GM10266 (cell line): ENCODE results near the gene TLE7.

Experiments
- DNase-seq: peaks from one replicate; pipeline ENCODE4 v3.0.0; 2012; ENCODE audit errors: extremely low spot score
- TF ChIP-seq, protein P1 (sequence below): IDR thresholded peaks from 2 replicates; pipeline ENCODE4 v1.5.1; 2012; ENCODE audit warnings: mild to moderate bottlenecking, low read depth; ENCODE audit not compliant: control insufficient read depth, insufficient read depth; ENCODE audit errors: missing control alignments

TLE7 gene

DNA sequence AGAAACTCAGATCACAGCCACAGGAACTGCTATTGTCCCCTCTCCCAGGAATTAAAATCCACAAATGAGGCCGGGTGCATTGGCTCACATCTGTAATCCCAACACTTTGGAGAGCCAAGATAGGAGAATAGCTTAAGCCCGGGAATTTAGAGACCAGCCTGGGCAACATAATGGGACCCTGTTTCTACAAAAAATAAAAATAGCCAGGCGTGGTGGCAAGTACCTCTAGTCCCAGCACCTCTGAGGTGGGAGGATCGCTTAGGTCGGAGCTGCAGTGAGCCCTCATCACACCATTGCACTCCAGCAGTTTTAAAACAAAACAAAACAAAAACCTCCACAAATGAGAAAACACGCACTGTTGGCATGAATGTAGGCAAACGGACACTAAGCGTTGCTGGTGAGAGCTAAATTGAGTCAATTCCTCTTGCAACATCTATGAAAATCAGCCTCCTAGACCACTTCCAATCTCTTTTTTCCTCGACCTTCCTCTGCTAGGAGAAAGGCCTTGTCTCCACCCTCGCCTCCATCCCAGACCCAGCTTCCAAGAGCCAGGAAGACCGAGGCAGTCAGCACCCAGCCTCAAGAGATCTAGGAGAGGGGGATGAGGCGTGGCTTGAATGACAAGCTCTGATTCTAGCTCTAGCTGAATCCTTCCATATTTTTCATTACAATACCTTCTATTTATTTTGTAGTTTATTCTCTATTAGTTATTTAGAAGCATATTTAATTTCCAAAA, 14.8 kb downstream of the TLE7 start:
- no peak for DNase-seq
- TF ChIP-seq, protein P1, sequence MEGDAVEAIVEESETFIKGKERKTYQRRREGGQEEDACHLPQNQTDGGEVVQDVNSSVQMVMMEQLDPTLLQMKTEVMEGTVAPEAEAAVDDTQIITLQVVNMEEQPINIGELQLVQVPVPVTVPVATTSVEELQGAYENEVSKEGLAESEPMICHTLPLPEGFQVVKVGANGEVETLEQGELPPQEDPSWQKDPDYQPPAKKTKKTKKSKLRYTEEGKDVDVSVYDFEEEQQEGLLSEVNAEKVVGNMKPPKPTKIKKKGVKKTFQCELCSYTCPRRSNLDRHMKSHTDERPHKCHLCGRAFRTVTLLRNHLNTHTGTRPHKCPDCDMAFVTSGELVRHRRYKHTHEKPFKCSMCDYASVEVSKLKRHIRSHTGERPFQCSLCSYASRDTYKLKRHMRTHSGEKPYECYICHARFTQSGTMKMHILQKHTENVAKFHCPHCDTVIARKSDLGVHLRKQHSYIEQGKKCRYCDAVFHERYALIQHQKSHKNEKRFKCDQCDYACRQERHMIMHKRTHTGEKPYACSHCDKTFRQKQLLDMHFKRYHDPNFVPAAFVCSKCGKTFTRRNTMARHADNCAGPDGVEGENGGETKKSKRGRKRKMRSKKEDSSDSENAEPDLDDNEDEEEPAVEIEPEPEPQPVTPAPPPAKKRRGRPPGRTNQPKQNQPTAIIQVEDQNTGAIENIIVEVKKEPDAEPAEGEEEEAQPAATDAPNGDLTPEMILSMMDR: no peak

DNA sequence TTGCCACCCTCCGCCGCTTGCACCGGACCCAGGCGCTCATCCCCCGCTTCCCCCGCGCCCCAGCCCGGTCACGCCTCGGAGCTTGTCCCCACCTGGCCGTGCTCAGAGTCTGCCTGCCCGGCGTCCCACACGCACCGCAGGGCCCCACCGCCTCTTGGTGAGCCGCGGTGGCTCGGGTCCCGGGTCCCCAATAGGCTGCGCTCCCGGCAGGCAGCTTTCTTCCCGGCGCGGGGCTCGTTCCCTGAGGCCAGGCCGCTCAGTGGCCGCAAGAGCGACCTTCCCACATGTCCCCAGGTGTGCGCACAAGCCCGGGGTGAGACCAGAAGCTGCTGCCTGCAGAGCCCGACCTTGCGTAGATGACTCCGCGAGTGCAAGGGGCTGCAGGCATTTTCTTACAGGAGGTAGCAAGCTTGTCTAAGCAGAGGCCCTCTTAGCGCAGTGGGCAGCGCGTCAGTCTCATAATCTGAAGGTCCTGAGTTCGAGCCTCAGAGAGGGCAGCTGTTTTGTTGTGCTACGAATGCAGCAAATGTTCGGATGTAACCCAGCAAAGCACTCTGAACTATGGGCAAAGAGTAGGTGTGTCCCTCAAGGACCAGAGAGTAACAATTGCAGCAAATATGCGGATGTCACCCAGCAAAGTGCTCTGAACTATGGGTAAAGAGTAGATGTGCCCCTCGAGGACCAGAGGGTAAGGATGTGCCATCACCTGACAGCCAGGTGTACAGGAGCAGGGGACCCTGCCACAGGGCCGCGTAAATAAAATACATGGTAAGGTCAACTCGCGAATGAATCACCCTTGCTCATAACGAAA, 15.6 kb downstream of the TLE7 start:
- TF ChIP-seq, protein P1: no peak
- peak; percentile 60 for DNase-seq

DNA sequence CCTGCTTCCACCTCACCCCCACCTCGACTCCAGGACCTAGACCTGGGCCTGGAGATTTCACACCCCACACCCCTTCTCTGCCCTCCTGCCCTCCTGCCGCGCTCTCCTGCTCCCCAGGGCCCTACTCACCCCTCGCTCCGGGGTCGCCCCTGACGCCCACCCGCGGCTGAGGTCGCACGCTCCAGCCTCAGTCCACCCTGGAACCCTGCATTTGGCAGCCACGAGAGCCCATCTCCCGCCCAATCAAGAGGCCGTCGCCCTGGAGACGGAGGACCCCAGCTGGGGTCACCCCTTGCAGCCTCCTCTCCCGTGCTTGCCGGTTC, 16.1 kb downstream of the TLE7 start:
- TF ChIP-seq, protein P1: no peak
- DNase-seq: no peak

DNA sequence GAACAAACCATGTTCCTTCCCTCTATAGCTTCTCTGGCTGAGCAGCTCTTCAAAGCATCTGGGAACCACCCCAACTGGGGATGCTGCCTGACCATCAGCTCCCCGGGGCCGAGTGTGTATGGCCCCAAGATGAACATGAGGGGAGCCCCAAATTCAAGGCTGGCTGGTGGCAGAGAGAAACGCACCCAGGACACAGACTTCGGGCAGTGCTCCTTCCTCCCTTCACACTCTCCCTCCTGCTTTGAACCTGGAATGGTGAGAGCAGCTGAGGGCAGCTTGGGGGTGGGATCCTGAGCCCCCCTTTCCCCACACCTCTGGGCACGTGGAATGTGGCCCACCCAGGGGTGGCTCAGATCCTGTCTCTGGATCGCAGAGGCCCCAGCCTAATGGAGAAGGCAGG, 17.2 kb downstream of the TLE7 start:
- DNase-seq: no peak
- TF ChIP-seq, protein P1: no peak

DNA sequence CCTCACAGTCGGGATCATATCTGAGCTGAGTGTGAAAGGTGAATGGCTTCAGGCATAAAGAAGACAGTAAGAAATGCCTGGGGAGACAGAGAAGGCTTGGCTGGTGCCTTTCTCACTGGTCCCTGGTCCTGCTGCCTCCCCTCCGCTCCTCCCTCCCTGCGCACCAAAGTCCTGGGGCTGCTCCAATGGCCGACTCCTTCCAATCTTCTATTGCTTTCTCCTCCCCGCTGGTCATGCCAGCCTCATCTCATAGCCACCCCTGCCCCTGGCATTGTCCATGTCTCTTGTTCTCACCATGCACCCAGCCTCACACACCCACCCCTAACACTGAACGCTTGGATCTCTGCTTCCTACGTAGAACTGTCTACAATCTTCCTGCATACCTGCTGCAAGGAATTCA, 18.0 kb downstream of the TLE7 start:
- TF ChIP-seq, protein P1: no peak
- no peak for DNase-seq

DNA sequence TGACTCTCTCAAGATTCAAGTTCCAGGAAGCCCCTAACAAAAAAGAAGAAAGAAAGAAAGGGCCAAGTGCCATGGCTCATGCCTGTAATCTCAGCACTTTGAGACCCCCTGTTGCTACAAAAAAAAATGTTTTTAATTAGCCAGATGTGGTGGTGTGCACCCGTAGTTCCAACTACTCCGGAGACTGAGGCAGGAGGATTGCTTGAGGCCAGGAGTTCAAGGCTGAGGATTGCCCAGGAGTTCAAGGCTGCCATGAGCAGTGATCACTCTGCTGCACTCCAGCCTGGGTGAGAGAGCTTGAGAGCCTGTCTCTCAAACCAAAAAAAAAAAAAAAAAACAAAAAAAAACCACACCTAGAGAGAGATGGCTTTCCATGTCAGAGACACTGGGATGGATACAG, 18.8 kb downstream of the TLE7 start:
- TF ChIP-seq, protein P1: no peak
- DNase-seq: no peak

DNA sequence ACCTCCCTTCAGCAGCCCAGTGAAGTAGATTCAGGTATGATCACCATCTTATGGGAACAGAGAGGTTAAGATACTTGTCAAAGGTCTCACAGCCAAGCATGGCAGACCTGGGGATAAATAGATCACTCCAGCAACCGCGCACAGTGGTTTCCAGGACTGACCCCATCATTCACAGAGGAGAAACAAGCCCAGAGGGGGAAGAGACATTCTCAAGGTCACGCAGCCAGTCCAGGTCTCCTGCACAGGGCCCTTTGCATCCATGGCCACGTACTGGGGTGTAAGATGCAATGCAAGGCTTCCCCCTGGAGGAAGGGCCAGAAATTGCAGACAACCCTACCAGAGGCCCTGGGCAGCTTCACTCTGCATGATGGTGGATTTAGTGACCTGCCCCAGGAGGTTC, 19.9 kb downstream of the TLE7 start:
- peak; percentile 60 for DNase-seq
- TF ChIP-seq, protein P1: peak; percentile 53
